HCT116 (cell line): ENCODE data around the gene FOXRED1. TPM values are rescaled to one million over a fixed set of nuclear protein-coding genes. Genes with fewer than 3 reads are reported as not detected.

ENCODE experiments used
- CBX3 ChIP-seq: IDR thresholded peaks from 2 replicates; pipeline ENCODE4 v1.6.1; 2012; ENCODE audit warnings: low read depth
- CEBPB ChIP-seq: IDR thresholded peaks from 2 replicates; pipeline ENCODE4 v1.6.1; 2012; ENCODE audit warnings: low read depth
- EZH2phosphoT487 ChIP-seq: fragments of 200-600 bp; IDR thresholded peaks from 2 replicates; pipeline ENCODE4 v1.6.1; 2018; ENCODE audit warnings: antibody characterized with exemption, borderline replicate concordance
- FOSL1 ChIP-seq: IDR thresholded peaks from 2 replicates; pipeline ENCODE4 v1.6.1; 2012; ENCODE audit warnings: low read depth
- MAX ChIP-seq: IDR thresholded peaks from 2 replicates; pipeline ENCODE4 v1.6.1; 2012
- POLR2AphosphoS5 ChIP-seq: IDR thresholded peaks from 2 replicates; pipeline ENCODE4 v1.6.1; 2011; ENCODE audit warnings: mild to moderate bottlenecking, low read depth, low read length, moderate library complexity
- REST ChIP-seq: IDR thresholded peaks from 2 replicates; pipeline ENCODE4 v1.6.1; 2012; ENCODE audit warnings: low read depth
- SP1 ChIP-seq: IDR thresholded peaks from 2 replicates; pipeline ENCODE4 v1.6.1; 2012; ENCODE audit warnings: low read depth
- SRF ChIP-seq: IDR thresholded peaks from 2 replicates; pipeline ENCODE4 v1.6.1; 2012; ENCODE audit warnings: low read depth
- YY1 ChIP-seq: IDR thresholded peaks from 2 replicates; pipeline ENCODE4 v1.6.1; 2011; ENCODE audit warnings: low read length, low read depth, moderate library complexity, mild to moderate bottlenecking; ENCODE audit not compliant: insufficient replicate concordance; ENCODE audit errors: extremely low read depth
- total RNA-seq: library from RNA; stranded (reverse); gene quantifications from one replicate; pipeline ENCODE4 v1.2.1, GENCODE V29; 2021; ENCODE audit not compliant: unreplicated experiment

Gene FOXRED1
- total RNA-seq, 1 experiment from 2014 or later, result 41.3 TPM

GRCh38 chr11:126303623-126304456, 34.9 kb downstream of the FOXRED1 start, which contains the start of gene DCPS (continued):
- TF ChIP-seq SRF (no peak; the same call in 1 of the 2 replicates), YY1 (peak; percentile 92), SP1 (peak; percentile 59; the same call in 1 of the 2 replicates), POLR2AphosphoS5 (peak; percentile 97), FOSL1 (peak; percentile 34; the same call in 1 of the 2 replicates), CEBPB (no peak), EZH2phosphoT487 (no peak), REST (no peak), CBX3 (peak; percentile 56; the same call in 1 of the 2 replicates), MAX (peak; percentile 86)
- TF ChIP-seq, all 23 proteins: peak for 12
